ENCODE results near the gene ZNF280C. TPM values are rescaled to one million over a fixed set of nuclear protein-coding genes. Genes with fewer than 3 reads are reported as not detected.

Gene ZNF280C
- total and polyA plus RNA-seq, 4 donors: 0.50 to 2.3 (median 1.00) TPM

DNA sequence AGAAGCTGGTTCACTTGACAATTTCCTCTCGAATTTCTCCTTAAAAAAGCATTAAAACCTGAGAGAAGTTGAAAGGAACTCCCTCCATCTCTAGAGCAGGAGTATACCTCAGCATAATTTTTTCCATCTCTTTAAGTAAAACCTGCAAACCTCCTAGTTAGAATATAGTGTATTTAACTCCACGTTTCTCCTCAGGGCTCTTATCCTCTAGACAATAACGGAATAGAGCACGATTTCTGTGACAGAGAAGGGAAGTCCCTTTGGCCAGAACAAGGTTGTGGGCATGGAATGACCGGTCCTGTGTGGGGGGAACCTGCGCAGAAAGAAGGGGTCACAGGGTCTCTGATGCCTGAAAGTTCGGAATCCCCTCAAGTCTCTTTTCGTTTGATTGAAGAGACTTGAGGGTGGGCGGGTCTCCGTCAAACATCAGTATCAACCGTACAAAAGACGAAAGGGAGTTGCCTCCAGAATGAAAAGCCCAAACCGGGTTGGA lies 697 bp downstream of the ZNF280C start:
- WGBS: 0% methylated on average over 13 of the region's 13 CpGs
- Histone ChIP-seq H3K27me3 (ENCODE audit: control insufficient read depth in 4 of 4, insufficient read depth in 4 of 4, low read length in 3 of 4) (no peaks in the 10 kb centered on the region), H3K27ac (ENCODE audit: low read depth in 1 of 2, low read length in 2 of 2) (peak overlapping the region; percentile 64 to 69), H3K4me3 (ENCODE audit: low read depth in 1 of 3, low read length in 3 of 3) (peak overlapping the region; percentile 47 to 88 (median 77)), H3K4me1 (ENCODE audit: control insufficient read depth in 4 of 4, insufficient read depth in 4 of 4, low read length in 3 of 4) (peaks cover 0 to 6% (median 2%) of the 10 kb centered on the region in 4 donors), H3K9ac (ENCODE audit: low read depth in 1 of 2, low read length in 2 of 2) (peak overlapping the region in 1 of 2 donors; percentile 31), H3K36me3 (ENCODE audit: control insufficient read depth in 4 of 4, insufficient read depth in 3 of 4, low read depth in 1 of 4, low read length in 3 of 4) (no peaks in the 10 kb centered on the region), H3K9me3 (ENCODE audit: control insufficient read depth in 4 of 4, low read length in 3 of 4) (no peaks in the 10 kb centered on the region)
- TF ChIP-seq NR2F2 (IDR thresholded peaks at IDR 0.05) (no peak), HNF4A (conservative IDR thresholded peaks at IDR 0.05) (no peak), YY1 (IDR thresholded peaks at IDR 0.05) (no peak), TAF1 (conservative IDR thresholded peaks at IDR 0.05) (no peak), FOXA2 (IDR thresholded peaks at IDR 0.05) (no peak), HNF4G (IDR thresholded peaks at IDR 0.05) (no peak)
- no peak for DNase-seq (ENCODE audit: low spot score)

- peaks cover 0 to 6% (median 2%) of the 10 kb centered on the region in 4 donors for H3K4me1 ChIP-seq (ENCODE audit: control insufficient read depth in 4 of 4, insufficient read depth in 4 of 4, low read length in 3 of 4)
- no peak for DNase-seq (ENCODE audit: low spot score)
- H3K36me3 ChIP-seq (ENCODE audit: control insufficient read depth in 4 of 4, insufficient read depth in 3 of 4, low read depth in 1 of 4, low read length in 3 of 4): no peaks in the 10 kb centered on the region
- H3K27me3 ChIP-seq (ENCODE audit: control insufficient read depth in 4 of 4, insufficient read depth in 4 of 4, low read length in 3 of 4): no peaks in the 10 kb centered on the region
- no peak overlapping the region for H3K4me3 ChIP-seq (ENCODE audit: low read depth in 1 of 3, low read length in 3 of 3)
- WGBS: 97% methylated on average over 2 of the region's 2 CpGs
- no peaks in the 10 kb centered on the region for H3K9me3 ChIP-seq (ENCODE audit: control insufficient read depth in 4 of 4, low read length in 3 of 4)
- H3K27ac ChIP-seq (ENCODE audit: low read depth in 1 of 2, low read length in 2 of 2): no peak overlapping the region
- TF ChIP-seq, protein P1, sequence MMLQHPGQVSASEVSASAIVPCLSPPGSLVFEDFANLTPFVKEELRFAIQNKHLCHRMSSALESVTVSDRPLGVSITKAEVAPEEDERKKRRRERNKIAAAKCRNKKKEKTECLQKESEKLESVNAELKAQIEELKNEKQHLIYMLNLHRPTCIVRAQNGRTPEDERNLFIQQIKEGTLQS (IDR thresholded peaks at IDR 0.05): no peak
- TF ChIP-seq JUND (IDR thresholded peaks at IDR 0.05): no peak
- TF ChIP-seq, protein P2, sequence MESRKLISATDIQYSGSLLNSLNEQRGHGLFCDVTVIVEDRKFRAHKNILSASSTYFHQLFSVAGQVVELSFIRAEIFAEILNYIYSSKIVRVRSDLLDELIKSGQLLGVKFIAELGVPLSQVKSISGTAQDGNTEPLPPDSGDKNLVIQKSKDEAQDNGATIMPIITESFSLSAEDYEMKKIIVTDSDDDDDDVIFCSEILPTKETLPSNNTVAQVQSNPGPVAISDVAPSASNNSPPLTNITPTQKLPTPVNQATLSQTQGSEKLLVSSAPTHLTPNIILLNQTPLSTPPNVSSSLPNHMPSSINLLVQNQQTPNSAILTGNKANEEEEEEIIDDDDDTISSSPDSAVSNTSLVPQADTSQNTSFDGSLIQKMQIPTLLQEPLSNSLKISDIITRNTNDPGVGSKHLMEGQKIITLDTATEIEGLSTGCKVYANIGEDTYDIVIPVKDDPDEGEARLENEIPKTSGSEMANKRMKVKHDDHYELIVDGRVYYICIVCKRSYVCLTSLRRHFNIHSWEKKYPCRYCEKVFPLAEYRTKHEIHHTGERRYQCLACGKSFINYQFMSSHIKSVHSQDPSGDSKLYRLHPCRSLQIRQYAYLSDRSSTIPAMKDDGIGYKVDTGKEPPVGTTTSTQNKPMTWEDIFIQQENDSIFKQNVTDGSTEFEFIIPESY (IDR thresholded peaks at IDR 0.05): no peak
- no peak overlapping the region for H3K9ac ChIP-seq (ENCODE audit: low read depth in 1 of 2, low read length in 2 of 2)
These were observed 4.1 kb downstream of the ZNF280C start for GRCh38 chrX:130264573-130264972.

DNA sequence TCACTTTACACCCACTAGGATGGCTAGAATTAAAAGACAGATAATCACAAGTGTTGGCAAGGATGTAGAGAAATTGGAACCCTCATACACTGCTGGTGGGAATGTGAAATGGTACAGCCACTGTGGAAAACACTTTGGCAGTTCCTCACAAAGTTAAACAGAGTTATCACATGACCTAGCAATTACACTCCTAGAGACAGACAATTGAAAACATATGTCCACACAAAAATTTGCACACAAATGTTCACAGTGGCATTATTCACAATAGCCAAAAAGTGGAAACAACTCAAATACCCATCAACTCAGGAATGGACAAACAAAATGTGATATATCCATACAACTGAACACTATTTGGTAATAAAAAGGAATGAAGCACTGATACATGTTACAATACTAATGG lies 5.7 kb downstream of the ZNF280C start:
- Histone ChIP-seq H3K4me3 (ENCODE audit: low read depth in 1 of 3, low read length in 3 of 3) (no peak overlapping the region), H3K9me3 (ENCODE audit: control insufficient read depth in 4 of 4, low read length in 3 of 4) (no peaks in the 10 kb centered on the region), H3K36me3 (ENCODE audit: control insufficient read depth in 4 of 4, insufficient read depth in 3 of 4, low read depth in 1 of 4, low read length in 3 of 4) (no peaks in the 10 kb centered on the region), H3K27ac (ENCODE audit: low read depth in 1 of 2, low read length in 2 of 2) (no peak overlapping the region), H3K4me1 (ENCODE audit: control insufficient read depth in 4 of 4, insufficient read depth in 4 of 4, low read length in 3 of 4) (peaks cover 0 to 6% (median 2%) of the 10 kb centered on the region in 4 donors), H3K9ac (ENCODE audit: low read depth in 1 of 2, low read length in 2 of 2) (no peak overlapping the region), H3K27me3 (ENCODE audit: control insufficient read depth in 4 of 4, insufficient read depth in 4 of 4, low read length in 3 of 4) (no peaks in the 10 kb centered on the region)
- no peak for DNase-seq (ENCODE audit: low spot score)
- no peak for TF ChIP-seq HNF4A (conservative IDR thresholded peaks at IDR 0.05)
- TF ChIP-seq JUND (IDR thresholded peaks at IDR 0.05): no peak
- TF ChIP-seq YY1 (IDR thresholded peaks at IDR 0.05): no peak
- TF ChIP-seq GABPA (IDR thresholded peaks at IDR 0.05 in 1 of 2, conservative IDR thresholded peaks at IDR 0.05 in 1 of 2): no peak
- TF ChIP-seq, protein P2 (IDR thresholded peaks at IDR 0.05): no peak
- TF ChIP-seq EGR1 (IDR thresholded peaks at IDR 0.05; ENCODE audit: low read depth in 2 of 2): no peak
- TF ChIP-seq, protein P3, sequence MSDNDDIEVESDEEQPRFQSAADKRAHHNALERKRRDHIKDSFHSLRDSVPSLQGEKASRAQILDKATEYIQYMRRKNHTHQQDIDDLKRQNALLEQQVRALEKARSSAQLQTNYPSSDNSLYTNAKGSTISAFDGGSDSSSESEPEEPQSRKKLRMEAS (IDR thresholded peaks at IDR 0.05): no peak
- TF ChIP-seq REST (IDR thresholded peaks at IDR 0.05): no peak
- no peak for TF ChIP-seq FOXA1 (IDR thresholded peaks at IDR 0.05)
- TF ChIP-seq, protein P4, sequence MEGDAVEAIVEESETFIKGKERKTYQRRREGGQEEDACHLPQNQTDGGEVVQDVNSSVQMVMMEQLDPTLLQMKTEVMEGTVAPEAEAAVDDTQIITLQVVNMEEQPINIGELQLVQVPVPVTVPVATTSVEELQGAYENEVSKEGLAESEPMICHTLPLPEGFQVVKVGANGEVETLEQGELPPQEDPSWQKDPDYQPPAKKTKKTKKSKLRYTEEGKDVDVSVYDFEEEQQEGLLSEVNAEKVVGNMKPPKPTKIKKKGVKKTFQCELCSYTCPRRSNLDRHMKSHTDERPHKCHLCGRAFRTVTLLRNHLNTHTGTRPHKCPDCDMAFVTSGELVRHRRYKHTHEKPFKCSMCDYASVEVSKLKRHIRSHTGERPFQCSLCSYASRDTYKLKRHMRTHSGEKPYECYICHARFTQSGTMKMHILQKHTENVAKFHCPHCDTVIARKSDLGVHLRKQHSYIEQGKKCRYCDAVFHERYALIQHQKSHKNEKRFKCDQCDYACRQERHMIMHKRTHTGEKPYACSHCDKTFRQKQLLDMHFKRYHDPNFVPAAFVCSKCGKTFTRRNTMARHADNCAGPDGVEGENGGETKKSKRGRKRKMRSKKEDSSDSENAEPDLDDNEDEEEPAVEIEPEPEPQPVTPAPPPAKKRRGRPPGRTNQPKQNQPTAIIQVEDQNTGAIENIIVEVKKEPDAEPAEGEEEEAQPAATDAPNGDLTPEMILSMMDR (IDR thresholded peaks at IDR 0.05; ENCODE audit: low read depth, low read length, missing input control): no peak
- TF ChIP-seq, protein P1 (IDR thresholded peaks at IDR 0.05): no peak
- TF ChIP-seq FOXA2 (IDR thresholded peaks at IDR 0.05): no peak
- no peak for TF ChIP-seq RAD21 (IDR thresholded peaks at IDR 0.05)
- no peak for TF ChIP-seq SP1 (IDR thresholded peaks at IDR 0.05)
- TF ChIP-seq RXRA (IDR thresholded peaks at IDR 0.05): no peak
- no peak for TF ChIP-seq NR2F2 (IDR thresholded peaks at IDR 0.05)
- no peak for TF ChIP-seq TAF1 (conservative IDR thresholded peaks at IDR 0.05)

Data from liver (tissue), 9 donors.